WTC11 (cell line): ENCODE results near the gene DCAF5. TPM values are rescaled to one million over a fixed set of nuclear protein-coding genes. Genes with fewer than 3 reads are reported as not detected.

Source experiments
- ATAC-seq: fragments of 200-7000 bp; cut with Tn5 transposase; 2 replicates; pipeline ENCODE4 v1.10.0; 2021; ENCODE audit warnings: mild to moderate bottlenecking, moderate library complexity
- CTCF ChIA-PET: fragments of 300-600 bp; sonication (Branson Sonifier 250); formaldehyde crosslinking; loops from one replicate; lab custom pipeline; 2021; ENCODE audit warnings: antibody characterized with exemption; lab: Charles Lee
- POLR2A ChIA-PET: fragments of 350-600 bp; sonication (Branson Sonifier 250); formaldehyde crosslinking; loops from one replicate; lab custom pipeline; 2021; ENCODE audit warnings: antibody characterized with exemption; lab: Charles Lee
- DNase-seq: peaks from one replicate; pipeline ENCODE4 v3.0.0; 2021; ENCODE audit warnings: low spot score
- H3K27ac Mint-ChIP-seq: 2 replicates; pipeline ENCODE4 v1.8.0; 2021; ENCODE audit warnings: mixed read lengths
- H3K27me3 Mint-ChIP-seq: 2 replicates; pipeline ENCODE4 v1.8.0; 2021; ENCODE audit warnings: low read depth, mild to moderate bottlenecking, moderate library complexity, mixed read lengths
- H3K36me3 Mint-ChIP-seq: 2 replicates; pipeline ENCODE4 v1.8.0; 2021; ENCODE audit warnings: mixed read lengths
- H3K4me1 Mint-ChIP-seq: 2 replicates; pipeline ENCODE4 v1.8.0; 2022; ENCODE audit warnings: mixed read lengths
- H3K4me3 Mint-ChIP-seq: 2 replicates; pipeline ENCODE4 v1.8.0; 2021; ENCODE audit warnings: mild to moderate bottlenecking, moderate library complexity, mixed read lengths
- H3K9me3 Mint-ChIP-seq: 2 replicates; pipeline ENCODE4 v1.8.0; 2021; ENCODE audit warnings: mixed read lengths
- CREB1 ChIP-seq: sonication (generic); formaldehyde crosslinking; IDR thresholded peaks from 2 replicates; pipeline ENCODE4 v1.8.0; 2023; ENCODE audit warnings: mild to moderate bottlenecking, missing genetic modification reagents
- CREM ChIP-seq: sonication (generic); formaldehyde crosslinking; IDR thresholded peaks from 2 replicates; pipeline ENCODE4 v1.8.1; 2022; ENCODE audit warnings: mild to moderate bottlenecking, missing genetic modification reagents, moderate library complexity
- ELF4 ChIP-seq: sonication (generic); formaldehyde crosslinking; IDR thresholded peaks from 2 replicates; pipeline ENCODE4 v1.8.1; 2022; ENCODE audit warnings: low read depth, mild to moderate bottlenecking, moderate library complexity, missing genetic modification reagents
- FOXP1 ChIP-seq: sonication (generic); formaldehyde crosslinking; IDR thresholded peaks from 2 replicates; pipeline ENCODE4 v1.8.0; 2022; ENCODE audit warnings: missing genetic modification reagents, mild to moderate bottlenecking, moderate library complexity, borderline replicate concordance
- IRF2 ChIP-seq: sonication (generic); formaldehyde crosslinking; IDR thresholded peaks from 2 replicates; pipeline ENCODE4 v1.8.0; 2022; ENCODE audit warnings: low read depth, missing genetic modification reagents, borderline replicate concordance
- NFATC4 ChIP-seq: fragments of 250-450 bp; sonication (Bioruptor Pico); IDR thresholded peaks from 2 replicates; pipeline ENCODE4 v1.9.0; 2021; ENCODE audit warnings: mild to moderate bottlenecking
- NFE2L1 ChIP-seq: sonication (generic); formaldehyde crosslinking; IDR thresholded peaks from 2 replicates; pipeline ENCODE4 v1.8.1; 2023; ENCODE audit warnings: missing genetic modification reagents
- TCF7 ChIP-seq: sonication (generic); formaldehyde crosslinking; IDR thresholded peaks from 2 replicates; pipeline ENCODE4 v1.8.0; 2022; ENCODE audit warnings: mild to moderate bottlenecking, low read depth, missing genetic modification reagents, moderate library complexity
- TEAD1 ChIP-seq: sonication (generic); formaldehyde crosslinking; IDR thresholded peaks from 2 replicates; pipeline ENCODE4 v1.8.0; 2022; ENCODE audit warnings: mild to moderate bottlenecking, missing genetic modification reagents
- ZBTB21 ChIP-seq: sonication (generic); formaldehyde crosslinking; IDR thresholded peaks from 2 replicates; pipeline ENCODE4 v1.8.1; 2023; ENCODE audit warnings: mild to moderate bottlenecking, missing genetic modification reagents, borderline replicate concordance
- ZNF219 ChIP-seq: sonication (generic); formaldehyde crosslinking; IDR thresholded peaks from 2 replicates; pipeline ENCODE4 v1.8.0; 2023; ENCODE audit warnings: missing genetic modification reagents, mild to moderate bottlenecking, borderline replicate concordance
- ZNF423 ChIP-seq: fragments of 250-450 bp; sonication (Bioruptor Pico); IDR thresholded peaks from 2 replicates; pipeline ENCODE4 v2.1.2; 2022; ENCODE audit warnings: mild to moderate bottlenecking, moderate library complexity
- total RNA-seq: library from RNA; stranded (reverse); gene quantifications from 3 replicates; pipeline ENCODE4 v1.2.3, GENCODE V29; 2021
- TF ChIP-seq, protein P1 (sequence below): sonication (generic); formaldehyde crosslinking; IDR thresholded peaks from 2 replicates; pipeline ENCODE4 v1.8.1; 2023; ENCODE audit warnings: mild to moderate bottlenecking, missing genetic modification reagents
- TF ChIP-seq, protein P2 (sequence below): sonication (generic); formaldehyde crosslinking; IDR thresholded peaks from 2 replicates; pipeline ENCODE4 v1.8.1; 2023; ENCODE audit warnings: mild to moderate bottlenecking, moderate library complexity, missing genetic modification reagents
- TF ChIP-seq, protein P3 (sequence below): sonication (generic); formaldehyde crosslinking; IDR thresholded peaks from 2 replicates; pipeline ENCODE4 v1.8.0; 2022; ENCODE audit warnings: mild to moderate bottlenecking, missing genetic modification reagents
- TF ChIP-seq, protein P4 (sequence below): fragments of 250-450 bp; sonication (Bioruptor Pico); IDR thresholded peaks from 2 replicates; pipeline ENCODE4 v1.9.0; 2021; ENCODE audit warnings: mild to moderate bottlenecking
- TF ChIP-seq, protein P5 (sequence below): sonication (generic); formaldehyde crosslinking; IDR thresholded peaks from 2 replicates; pipeline ENCODE4 v1.8.1; 2023; ENCODE audit warnings: mild to moderate bottlenecking, missing genetic modification reagents, borderline replicate concordance
- TF ChIP-seq, protein P6 (sequence below): fragments of 250-450 bp; sonication (Bioruptor Pico); IDR thresholded peaks from 2 replicates; pipeline ENCODE4 v2.1.2; 2022; ENCODE audit warnings: mild to moderate bottlenecking, moderate library complexity

DCAF5 gene
- total RNA-seq, 1 experiment from 2014 or later = 30.3 TPM

DNA sequence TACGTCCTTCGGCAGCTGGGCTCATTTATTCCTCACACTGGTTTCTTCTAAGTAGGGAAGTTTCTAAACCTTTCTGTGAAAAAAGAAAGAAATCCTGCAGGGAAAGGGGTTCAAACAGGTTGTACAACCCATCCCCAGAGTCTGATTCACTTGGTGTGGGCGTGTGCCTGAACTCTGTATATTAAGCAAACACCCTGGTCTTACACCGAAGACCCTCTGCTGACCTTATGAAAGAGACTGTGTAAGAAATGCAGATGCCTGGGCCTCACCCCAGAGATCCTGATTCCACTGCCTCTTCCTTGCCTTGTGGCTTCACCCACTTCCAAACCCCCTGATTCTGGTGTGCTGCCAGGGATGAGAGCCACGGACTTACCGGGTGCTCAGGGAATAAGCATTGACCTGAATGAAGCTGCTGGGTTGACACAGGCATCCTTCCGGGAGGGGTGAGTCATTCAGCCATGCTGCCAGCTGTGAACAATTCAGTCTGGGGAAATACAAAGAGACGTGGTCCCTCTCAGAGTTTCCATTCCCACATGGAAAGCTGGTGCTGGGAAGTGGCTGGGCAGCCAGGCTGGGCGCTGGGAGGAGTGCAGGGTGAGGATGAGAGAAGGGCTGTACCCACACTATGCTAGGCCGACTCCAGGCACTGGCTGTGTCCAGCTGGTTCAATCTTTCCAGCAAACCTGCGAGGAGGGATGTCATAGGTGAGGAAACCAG is 147.3 kb downstream of the DCAF5 start:
- Mint-ChIP-seq H3K36me3 (no peaks in the 10 kb centered on the region), H3K4me1 (peaks cover 26% of the 10 kb centered on the region), H3K27ac (no peak overlapping the region), H3K27me3 (peaks cover 3% of the 10 kb centered on the region), H3K4me3 (no peak overlapping the region), H3K9me3 (no peaks in the 10 kb centered on the region)
- ATAC-seq = peak; percentile 34
- ChIA-PET POLR2A (interaction anchor here (0.5 to 1.5 kb wide), 3 partner anchors 26 to 119 kb away, joined by 3 to 7 read pairs (median 3); no protein-coding TSS in a partner anchor), CTCF (interaction anchor here (0.7 to 4.7 kb wide), 5 partner anchors 8 to 162 kb away, joined by 3 to 19 read pairs (median 4); no protein-coding TSS in a partner anchor)
- no peak for TF ChIP-seq IRF2
- TF ChIP-seq CREM = no peak
- no peak for TF ChIP-seq NFATC4 (CRISPR knock-in tag)
- TF ChIP-seq, protein P1, sequence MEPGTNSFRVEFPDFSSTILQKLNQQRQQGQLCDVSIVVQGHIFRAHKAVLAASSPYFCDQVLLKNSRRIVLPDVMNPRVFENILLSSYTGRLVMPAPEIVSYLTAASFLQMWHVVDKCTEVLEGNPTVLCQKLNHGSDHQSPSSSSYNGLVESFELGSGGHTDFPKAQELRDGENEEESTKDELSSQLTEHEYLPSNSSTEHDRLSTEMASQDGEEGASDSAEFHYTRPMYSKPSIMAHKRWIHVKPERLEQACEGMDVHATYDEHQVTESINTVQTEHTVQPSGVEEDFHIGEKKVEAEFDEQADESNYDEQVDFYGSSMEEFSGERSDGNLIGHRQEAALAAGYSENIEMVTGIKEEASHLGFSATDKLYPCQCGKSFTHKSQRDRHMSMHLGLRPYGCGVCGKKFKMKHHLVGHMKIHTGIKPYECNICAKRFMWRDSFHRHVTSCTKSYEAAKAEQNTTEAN (CRISPR knock-in tag) = no peak
- no peak for TF ChIP-seq ZBTB21 (CRISPR knock-in tag)
- TF ChIP-seq, protein P2, sequence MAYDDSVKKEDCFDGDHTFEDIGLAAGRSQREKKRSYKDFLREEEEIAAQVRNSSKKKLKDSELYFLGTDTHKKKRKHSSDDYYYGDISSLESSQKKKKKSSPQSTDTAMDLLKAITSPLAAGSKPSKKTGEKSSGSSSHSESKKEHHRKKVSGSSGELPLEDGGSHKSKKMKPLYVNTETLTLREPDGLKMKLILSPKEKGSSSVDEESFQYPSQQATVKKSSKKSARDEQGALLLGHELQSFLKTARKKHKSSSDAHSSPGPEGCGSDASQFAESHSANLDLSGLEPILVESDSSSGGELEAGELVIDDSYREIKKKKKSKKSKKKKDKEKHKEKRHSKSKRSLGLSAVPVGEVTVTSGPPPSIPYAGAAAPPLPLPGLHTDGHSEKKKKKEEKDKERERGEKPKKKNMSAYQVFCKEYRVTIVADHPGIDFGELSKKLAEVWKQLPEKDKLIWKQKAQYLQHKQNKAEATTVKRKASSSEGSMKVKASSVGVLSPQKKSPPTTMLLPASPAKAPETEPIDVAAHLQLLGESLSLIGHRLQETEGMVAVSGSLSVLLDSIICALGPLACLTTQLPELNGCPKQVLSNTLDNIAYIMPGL = no peak
- TF ChIP-seq TCF7 (CRISPR knock-in tag) = no peak
- TF ChIP-seq, protein P3, sequence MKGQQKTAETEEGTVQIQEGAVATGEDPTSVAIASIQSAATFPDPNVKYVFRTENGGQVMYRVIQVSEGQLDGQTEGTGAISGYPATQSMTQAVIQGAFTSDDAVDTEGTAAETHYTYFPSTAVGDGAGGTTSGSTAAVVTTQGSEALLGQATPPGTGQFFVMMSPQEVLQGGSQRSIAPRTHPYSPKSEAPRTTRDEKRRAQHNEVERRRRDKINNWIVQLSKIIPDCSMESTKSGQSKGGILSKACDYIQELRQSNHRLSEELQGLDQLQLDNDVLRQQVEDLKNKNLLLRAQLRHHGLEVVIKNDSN = no peak
- DNase-seq = no peak

DNA sequence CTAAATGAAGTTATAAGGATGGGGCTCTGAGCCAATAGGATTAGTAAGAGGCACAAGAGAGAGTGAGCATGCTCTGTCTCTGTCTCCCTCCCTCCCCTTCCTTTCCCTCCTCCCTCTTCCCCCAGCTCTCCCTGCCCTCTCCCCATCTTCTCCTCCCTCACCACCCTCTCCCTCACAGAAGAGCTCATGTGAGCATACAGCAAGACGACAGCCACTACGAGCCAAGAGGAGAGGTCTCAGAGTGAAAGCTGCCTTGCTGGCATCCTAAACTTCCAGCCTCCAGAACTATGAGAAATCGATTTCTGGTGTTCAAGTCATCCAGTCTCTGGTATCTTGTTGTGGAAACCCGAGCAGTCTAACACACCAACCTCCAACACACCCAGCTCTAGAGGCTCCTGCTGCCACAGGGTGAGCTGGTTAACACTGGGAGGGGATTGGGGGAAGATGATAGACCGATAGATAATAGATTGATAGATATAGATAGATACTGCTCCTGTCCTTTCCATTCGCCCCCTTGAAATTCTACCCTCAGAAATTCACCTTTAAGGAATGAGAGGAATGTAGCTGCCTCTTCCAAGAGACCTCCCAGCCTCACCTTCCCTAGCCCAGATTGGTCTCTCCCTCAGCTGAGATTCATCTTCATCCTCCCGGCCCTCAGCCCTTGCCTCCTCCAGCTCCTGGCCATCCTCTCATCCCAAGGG is 148.0 kb downstream of the DCAF5 start:
- H3K4me1 Mint-ChIP-seq = peaks cover 23% of the 10 kb centered on the region
- H3K36me3 Mint-ChIP-seq = no peaks in the 10 kb centered on the region
- TF ChIP-seq FOXP1 (CRISPR knock-in tag) = no peak
- TF ChIP-seq, protein P4, sequence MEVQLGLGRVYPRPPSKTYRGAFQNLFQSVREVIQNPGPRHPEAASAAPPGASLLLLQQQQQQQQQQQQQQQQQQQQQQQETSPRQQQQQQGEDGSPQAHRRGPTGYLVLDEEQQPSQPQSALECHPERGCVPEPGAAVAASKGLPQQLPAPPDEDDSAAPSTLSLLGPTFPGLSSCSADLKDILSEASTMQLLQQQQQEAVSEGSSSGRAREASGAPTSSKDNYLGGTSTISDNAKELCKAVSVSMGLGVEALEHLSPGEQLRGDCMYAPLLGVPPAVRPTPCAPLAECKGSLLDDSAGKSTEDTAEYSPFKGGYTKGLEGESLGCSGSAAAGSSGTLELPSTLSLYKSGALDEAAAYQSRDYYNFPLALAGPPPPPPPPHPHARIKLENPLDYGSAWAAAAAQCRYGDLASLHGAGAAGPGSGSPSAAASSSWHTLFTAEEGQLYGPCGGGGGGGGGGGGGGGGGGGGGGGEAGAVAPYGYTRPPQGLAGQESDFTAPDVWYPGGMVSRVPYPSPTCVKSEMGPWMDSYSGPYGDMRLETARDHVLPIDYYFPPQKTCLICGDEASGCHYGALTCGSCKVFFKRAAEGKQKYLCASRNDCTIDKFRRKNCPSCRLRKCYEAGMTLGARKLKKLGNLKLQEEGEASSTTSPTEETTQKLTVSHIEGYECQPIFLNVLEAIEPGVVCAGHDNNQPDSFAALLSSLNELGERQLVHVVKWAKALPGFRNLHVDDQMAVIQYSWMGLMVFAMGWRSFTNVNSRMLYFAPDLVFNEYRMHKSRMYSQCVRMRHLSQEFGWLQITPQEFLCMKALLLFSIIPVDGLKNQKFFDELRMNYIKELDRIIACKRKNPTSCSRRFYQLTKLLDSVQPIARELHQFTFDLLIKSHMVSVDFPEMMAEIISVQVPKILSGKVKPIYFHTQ (CRISPR knock-in tag) = no peak
- no peak for TF ChIP-seq ZBTB21 (CRISPR knock-in tag)
- TF ChIP-seq CREB1 (CRISPR knock-in tag) = no peak
- TF ChIP-seq ELF4 = no peak
- no peak for DNase-seq
- no peak overlapping the region for H3K27ac Mint-ChIP-seq
- peaks cover 3% of the 10 kb centered on the region for H3K27me3 Mint-ChIP-seq
- H3K4me3 Mint-ChIP-seq = no peak overlapping the region
- H3K9me3 Mint-ChIP-seq = no peaks in the 10 kb centered on the region
- ChIA-PET POLR2A (interaction anchor here (0.5 to 1.5 kb wide), 4 partner anchors 25 to 462 kb away, joined by 3 to 7 read pairs (median 4); no protein-coding TSS in a partner anchor), CTCF (interaction anchor here (1.1 to 4.7 kb wide), 4 partner anchors 9 to 161 kb away, joined by 4 to 19 read pairs (median 4); no protein-coding TSS in a partner anchor)
- peak; percentile 44 for ATAC-seq

DNA sequence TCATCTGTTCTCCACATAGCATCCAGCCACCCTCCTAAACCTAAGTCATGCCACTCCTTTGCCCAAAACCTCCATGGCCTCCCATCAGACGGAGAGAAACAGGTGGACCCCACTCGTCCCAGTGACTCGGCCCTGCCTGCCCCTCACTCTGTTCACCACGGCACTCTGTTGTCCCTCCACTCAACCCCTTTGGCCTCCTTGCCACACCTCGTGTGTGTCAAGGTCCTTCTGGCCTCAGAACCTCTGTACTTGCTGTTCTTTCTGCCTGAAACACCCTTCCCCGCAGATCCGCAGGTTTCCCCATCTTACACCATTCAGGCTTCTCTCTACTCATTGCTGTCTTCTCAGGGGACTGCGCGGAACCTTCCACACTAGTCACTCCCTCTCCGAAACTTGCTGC is 149.3 kb downstream of the DCAF5 start:
- DNase-seq = no peak
- CTCF ChIA-PET = interaction anchor here (4.7 kb wide), 1 partner anchor 93 kb away, joined by 19 read pairs; no protein-coding TSS in a partner anchor
- TF ChIP-seq, protein P5, sequence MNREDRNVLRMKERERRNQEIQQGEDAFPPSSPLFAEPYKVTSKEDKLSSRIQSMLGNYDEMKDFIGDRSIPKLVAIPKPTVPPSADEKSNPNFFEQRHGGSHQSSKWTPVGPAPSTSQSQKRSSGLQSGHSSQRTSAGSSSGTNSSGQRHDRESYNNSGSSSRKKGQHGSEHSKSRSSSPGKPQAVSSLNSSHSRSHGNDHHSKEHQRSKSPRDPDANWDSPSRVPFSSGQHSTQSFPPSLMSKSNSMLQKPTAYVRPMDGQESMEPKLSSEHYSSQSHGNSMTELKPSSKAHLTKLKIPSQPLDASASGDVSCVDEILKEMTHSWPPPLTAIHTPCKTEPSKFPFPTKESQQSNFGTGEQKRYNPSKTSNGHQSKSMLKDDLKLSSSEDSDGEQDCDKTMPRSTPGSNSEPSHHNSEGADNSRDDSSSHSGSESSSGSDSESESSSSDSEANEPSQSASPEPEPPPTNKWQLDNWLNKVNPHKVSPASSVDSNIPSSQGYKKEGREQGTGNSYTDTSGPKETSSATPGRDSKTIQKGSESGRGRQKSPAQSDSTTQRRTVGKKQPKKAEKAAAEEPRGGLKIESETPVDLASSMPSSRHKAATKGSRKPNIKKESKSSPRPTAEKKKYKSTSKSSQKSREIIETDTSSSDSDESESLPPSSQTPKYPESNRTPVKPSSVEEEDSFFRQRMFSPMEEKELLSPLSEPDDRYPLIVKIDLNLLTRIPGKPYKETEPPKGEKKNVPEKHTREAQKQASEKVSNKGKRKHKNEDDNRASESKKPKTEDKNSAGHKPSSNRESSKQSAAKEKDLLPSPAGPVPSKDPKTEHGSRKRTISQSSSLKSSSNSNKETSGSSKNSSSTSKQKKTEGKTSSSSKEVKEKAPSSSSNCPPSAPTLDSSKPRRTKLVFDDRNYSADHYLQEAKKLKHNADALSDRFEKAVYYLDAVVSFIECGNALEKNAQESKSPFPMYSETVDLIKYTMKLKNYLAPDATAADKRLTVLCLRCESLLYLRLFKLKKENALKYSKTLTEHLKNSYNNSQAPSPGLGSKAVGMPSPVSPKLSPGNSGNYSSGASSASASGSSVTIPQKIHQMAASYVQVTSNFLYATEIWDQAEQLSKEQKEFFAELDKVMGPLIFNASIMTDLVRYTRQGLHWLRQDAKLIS (CRISPR knock-in tag) = no peak
- TF ChIP-seq ZNF219 (CRISPR knock-in tag) (no peak), TEAD1 (no peak), ZNF423 (CRISPR knock-in tag) (no peak), FOXP1 (CRISPR knock-in tag) (no peak), NFE2L1 (CRISPR knock-in tag) (no peak)
- TF ChIP-seq, protein P6, sequence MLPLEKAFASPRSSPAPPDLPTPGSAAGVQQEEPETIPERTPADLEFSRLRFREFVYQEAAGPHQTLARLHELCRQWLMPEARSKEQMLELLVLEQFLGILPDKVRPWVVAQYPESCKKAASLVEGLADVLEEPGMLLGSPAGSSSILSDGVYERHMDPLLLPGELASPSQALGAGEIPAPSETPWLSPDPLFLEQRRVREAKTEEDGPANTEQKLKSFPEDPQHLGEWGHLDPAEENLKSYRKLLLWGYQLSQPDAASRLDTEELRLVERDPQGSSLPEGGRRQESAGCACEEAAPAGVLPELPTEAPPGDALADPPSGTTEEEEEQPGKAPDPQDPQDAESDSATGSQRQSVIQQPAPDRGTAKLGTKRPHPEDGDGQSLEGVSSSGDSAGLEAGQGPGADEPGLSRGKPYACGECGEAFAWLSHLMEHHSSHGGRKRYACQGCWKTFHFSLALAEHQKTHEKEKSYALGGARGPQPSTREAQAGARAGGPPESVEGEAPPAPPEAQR (CRISPR knock-in tag) = no peak

More for the DNA sequence above, 149.3 kb downstream of the DCAF5 start:
- H3K4me3 Mint-ChIP-seq = no peak overlapping the region
- POLR2A ChIA-PET = no interaction called here
- H3K4me1 Mint-ChIP-seq = peaks cover 23% of the 10 kb centered on the region
- H3K27me3 Mint-ChIP-seq = peaks cover 3% of the 10 kb centered on the region
- no peaks in the 10 kb centered on the region for H3K36me3 Mint-ChIP-seq
- H3K27ac Mint-ChIP-seq = no peak overlapping the region; the same call in 1 of the 2 replicates
- no peak for ATAC-seq
- H3K9me3 Mint-ChIP-seq = no peaks in the 10 kb centered on the region
